Amygdala (tissue), 56 donors: ENCODE measurements around the gene RASSF8.

ENCODE experiments used
- DNase-seq, 56 donors: peaks; one replicate each; lab custom pipeline; 2025; lab: John Stamatoyannopoulos, UW

RASSF8 gene

DNA sequence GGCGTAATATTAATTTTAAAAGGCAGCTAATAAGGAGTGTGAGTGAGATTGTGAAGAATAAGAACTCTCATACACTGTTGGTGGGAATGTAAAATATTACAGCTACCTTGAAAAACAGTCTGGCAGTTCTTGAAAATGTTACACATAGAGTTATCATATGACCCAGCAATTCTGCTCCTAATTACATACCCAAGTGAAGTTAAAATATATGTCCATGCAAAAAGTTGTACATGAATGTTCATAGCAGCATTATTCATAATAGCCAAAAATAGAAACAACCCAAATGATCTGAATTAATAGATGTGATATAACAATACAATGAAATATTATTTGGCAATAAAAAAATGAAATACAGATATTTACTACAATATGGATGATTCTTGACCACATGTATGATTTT lies 68.2 kb downstream of the RASSF8 start:
- no peak for DNase-seq

DNA sequence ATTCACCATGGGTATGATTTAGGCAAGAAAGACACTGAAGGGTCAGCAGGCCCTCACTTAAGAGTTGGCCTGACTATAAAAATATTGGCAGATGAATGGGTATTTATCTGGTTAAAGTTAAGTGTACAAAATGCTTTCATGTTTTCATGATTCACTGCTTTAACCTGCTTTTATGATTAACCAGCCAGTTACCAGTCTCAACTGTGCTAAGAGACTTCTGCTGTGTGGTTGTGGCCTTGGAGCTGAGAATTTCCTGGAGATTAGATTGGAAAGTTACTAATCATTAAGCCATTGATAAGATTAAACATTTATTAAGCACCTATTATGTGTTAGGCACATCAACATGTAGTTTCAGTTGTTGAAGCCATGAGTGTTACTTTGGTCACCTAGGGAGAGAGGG lies 68.9 kb downstream of the RASSF8 start:
- DNase-seq = no peak

DNA sequence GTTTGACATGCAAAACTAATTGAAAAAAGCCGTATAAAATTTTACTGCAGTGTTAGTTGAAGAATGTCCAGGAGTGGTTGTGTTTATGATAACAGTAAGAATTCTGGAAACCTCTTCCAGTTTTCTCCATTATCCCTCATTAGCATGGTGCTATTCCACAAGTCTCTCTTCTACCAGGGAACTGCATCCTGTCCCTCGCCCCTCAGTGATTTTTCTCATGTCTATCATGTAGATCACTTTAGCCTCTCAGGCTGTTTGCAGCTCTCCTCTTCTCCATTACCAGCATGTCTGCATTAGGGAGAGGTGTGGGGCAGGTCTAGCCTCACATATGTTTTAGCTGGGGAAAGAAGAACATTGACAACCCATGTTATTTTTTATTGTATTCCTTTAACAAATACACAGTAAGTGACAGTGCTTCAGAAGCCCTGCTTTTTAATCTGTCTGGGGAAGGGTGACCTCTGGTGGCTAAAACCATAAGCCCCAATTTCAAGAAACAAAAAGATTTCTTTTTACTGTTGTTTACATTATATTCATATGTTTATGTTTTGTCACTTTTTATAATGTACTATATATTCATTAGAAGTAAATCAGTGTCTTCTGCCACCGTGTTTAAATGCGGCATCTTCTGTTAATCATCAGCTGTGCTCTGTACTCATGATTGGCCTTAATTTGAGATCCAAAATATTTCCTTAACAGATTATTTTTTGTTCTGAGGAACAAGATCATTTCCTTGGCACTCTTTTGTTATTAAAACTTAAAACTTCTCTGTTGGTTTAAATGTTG lies 70.7 kb downstream of the RASSF8 start:
- peak in 6 of 56 donors; percentile 18 to 67 (median 40) for DNase-seq

DNA sequence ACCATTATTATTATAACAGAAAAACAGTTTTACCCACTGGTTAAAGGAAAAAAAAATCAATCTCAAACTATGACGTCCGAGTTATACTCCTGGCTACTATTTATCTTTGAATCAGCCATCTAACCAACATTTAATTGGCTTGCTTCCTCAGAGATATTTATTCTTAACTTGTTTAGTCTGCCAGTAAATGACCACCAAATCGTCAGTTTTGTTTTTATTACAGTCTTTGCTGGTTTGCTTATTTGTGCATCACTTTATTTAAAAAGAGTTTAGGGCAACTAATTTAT lies 71.2 kb downstream of the RASSF8 start:
- no peak for DNase-seq

DNA sequence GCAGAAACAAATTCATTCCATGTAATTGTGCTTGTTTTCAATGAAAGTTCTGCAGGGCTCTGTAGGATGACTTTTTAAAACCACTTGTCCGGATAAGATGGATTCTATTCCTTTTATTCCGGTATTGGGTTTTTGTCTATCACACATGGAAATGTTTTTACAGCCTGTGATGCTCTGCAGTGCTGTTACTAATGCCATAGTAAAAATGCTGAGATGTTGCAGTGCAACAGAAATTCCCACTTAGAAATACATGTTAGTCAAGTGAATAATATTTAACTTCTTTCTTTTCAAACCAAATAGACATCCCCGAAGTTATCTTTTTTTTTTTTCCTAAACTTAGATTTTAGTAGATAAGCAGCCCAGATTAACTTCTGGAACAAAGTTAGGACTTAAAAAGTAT lies 71.9 kb downstream of the RASSF8 start:
- no peak for DNase-seq

DNA sequence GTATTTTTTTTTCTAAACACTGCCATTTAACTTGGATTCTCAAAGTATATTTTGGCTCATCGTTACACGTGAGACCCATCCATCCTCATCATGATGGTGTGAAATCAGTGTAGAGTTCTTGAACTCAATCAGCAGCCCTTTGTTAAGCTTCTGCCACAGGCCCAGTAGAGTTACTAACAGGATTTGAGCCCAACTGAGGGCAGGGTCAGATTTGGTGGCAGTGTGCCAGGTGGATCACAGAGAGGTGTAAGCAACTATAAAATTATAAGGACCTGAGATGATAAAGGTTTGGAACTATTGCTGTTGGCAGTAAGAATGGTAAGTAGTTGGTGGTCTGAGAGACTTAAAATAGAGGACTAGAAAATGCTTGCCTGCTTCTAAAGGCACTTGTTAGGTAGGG lies 72.8 kb downstream of the RASSF8 start:
- peak in 1 of 56 donors; percentile 29 for DNase-seq

DNA sequence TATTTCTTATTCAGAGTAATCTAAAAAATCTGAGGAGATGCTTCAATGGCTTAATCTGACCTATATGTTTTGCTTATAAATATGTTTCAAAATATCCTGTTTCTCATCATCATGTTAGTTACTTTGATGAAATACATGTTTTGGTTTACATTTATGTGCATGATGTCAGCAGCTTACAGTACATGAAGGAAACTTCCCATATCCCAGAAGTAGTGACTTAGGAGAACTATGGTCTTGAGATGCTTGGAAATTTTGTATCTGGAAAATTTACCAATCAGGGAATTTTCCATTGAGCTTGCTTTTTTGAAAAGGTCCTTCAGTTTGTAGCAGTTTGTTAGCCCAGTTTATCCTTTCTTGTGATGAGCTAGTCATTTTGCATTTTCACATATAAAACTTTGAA lies 73.3 kb downstream of the RASSF8 start:
- no peak for DNase-seq

DNA sequence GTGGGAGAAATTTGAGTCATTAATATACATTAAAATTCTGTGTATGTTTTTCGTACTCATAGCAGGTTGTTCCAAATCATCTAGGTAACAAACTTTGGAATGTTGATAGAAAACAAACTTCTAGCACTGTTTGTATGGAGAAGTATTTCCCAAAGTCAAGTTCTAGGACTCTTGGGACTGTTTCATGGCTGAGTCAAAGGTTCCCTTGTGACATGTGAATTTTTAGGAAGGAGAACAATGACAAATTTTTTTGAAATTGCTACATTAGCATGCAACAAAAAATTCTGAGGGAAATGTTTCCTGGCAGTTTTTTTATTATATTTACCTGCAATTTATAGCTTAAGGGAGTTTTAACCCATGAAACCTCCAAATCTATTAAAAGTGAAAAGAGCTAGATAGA lies 73.8 kb downstream of the RASSF8 start:
- no peak for DNase-seq

DNA sequence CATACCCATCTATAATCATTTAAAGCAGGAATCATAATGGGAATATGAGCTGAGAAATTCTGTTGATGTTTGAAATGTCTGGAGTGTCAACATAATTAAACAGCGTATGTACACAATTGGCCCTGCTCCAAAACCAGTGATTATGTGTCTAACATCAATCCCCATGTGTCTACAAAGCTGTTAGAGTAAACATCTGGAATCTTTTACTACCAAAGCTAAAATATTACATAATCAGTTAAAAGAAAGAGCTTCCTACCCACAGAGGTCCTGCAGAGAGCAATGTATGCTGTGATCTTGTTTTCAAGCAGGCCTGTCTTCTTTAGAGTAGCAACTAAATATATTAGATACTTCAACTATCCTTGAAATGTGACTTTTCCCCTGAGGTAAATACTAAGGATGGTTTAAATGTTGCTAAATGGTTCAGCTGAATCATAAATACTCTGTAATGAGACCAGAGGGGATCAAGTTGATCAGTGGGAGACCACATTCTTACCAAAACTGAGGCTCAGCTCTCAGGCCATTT lies 74.3 kb downstream of the RASSF8 start:
- DNase-seq = no peak

DNA sequence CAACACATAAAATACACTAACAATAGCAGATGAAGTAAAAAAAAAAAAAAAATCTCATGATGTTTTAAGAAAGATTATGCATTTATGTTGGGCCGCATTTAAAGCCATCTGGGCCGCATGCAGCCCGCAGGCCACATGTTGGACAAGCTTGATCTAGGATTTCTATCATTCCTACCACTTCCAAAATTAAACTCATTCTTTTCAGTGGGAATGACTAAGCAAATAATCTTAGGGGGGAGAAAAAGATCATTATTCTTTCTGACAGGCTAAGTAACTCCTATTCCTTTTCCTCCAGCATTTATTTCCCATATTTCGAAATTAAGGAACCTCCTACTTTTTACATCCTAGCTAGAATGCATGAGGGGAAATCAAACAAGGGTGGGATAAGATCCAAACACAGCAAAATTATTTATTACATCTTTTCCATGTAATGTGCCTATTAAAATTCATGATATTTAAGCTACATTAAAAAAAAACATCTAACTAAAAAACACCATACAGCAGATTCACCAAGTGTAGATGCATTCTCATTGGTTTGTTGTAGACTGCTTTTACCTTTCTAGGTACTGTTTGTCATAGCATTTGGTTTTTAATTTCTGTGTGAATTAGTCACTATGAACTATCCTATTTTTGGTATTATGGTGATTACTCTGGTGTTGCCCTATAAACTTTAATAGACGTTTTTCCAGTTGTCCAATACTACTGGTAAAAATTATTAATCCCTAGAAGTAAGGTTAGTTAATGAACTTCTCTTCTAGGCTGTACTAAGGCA lies 76.1 kb downstream of the RASSF8 start:
- no peak for DNase-seq

DNA sequence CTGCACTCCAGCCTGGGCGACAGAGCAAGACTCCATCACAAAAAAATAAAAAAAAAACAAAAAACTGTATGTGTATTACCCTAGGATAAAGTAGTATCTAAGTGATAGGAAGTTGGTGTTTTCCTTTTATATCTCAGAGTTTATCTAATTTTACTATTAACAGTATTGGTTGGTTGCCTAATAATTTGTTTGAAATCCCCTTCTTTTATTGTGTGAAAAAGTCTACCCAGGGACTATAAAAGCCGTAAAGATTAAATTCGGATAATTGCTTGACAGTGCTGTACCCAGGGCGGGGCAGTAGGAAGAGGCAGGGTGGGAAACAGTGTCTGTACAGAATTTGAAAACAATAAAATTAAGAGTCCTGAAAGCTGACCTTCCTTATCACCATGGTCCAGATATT lies 78.4 kb downstream of the RASSF8 start:
- no peak for DNase-seq

DNA sequence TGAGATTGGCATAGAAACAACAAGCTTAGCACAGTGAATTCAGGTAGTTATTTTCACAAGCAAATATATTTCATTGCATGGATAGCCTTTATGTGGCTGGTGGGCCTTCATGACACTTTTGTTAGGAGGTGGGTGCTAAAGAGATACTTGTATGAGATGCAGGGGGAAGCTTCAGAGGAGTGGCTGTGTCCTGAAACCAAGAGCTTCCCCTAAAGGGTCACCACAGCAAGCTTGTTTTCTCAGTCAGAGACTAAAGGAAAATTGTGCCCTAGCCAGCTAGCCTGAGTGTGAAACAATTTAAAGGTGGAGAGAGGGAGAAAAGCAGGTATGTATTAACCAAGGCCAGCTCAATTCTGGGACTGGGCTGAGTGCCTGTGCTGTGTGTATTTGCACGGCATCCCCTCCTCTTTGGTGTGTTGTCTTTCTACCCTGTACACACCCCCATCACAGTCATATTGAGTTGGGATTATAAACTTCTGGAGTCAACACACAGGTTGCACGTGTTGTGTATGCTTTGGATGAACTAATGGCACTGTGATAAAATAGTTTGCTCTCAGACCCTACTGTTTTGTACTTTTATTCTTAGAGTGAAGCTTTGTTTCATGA lies 79.2 kb downstream of the RASSF8 start:
- DNase-seq = peak in 1 of 56 donors; percentile 41

DNA sequence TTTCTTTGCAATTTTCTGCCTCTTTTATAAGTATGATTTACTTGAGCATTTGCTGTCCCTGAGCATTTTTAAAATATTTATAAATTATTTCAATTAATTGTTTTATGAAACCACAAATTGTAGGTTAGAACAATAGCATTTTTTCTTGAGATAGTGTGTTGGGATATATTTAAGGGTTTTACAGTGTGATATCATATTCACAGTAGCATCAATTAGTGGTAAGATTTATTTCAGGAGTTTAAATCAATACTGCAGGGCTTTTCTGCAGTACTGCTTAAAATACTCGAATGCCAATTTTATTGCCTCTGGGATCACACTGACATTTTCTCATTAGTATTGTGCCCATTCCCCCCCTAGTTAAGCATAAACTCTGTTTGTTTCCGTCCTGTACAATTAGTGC lies 84.2 kb downstream of the RASSF8 start:
- no peak for DNase-seq

DNA sequence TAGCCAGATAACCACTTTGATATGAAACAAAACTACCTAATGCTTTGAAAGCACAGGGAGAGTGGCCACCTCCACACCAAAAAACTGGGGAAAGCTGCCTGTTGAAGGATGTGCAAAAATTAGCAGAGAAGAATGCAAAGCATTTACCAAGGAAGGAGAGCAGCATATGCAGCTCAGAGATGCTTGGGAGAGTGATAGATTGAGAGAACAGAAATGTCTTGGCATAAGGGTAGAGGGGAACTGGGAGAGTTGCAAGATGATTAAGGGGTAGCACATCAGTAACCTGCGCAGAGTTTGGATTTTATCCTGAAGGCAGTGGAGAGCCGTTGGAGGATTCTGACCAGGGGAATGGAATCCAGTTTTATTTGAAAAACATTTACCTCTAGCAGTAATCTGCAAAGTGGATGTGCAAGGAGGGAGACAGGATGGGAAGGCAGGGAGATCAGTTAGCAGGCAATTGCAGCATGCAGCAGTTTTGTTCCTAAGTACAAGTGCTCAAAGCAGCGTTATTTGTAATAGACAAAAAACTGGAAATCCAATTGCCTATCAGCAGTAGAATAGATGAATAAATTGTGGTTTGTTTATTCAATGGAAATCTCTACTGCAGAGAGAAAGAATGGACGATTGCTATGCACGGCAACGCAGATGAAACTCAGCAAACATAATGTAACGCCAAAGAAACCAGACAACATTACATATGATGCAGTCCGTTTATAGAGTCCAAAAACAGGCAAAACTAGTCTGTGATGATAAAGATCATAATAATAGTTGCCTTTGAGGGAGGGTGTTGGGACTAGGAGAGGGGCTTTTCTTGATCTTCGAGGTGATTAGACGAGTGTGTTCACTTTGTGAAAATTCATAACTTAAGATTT lies 84.9 kb downstream of the RASSF8 start:
- DNase-seq = peak in 1 of 56 donors; percentile 25

DNA sequence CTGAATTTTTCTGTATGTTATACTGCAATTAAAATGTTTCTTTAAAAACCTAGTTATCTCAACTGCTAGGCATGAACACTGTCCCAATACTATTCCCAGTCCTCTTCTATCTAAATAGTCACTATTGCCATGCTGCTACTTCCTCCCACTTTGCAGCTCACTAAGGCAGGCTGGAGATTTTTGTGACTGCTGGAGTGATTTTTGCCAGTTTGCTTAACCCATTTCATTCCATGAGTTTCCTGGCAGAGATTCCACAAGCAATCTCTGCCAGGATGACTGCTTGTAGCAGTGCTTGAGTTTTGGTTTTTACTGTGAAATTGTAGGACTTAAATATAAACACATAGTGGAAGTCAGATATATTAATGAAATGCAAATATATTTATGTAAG lies 85.5 kb downstream of the RASSF8 start:
- peak in 1 of 56 donors; percentile 12 for DNase-seq

DNA sequence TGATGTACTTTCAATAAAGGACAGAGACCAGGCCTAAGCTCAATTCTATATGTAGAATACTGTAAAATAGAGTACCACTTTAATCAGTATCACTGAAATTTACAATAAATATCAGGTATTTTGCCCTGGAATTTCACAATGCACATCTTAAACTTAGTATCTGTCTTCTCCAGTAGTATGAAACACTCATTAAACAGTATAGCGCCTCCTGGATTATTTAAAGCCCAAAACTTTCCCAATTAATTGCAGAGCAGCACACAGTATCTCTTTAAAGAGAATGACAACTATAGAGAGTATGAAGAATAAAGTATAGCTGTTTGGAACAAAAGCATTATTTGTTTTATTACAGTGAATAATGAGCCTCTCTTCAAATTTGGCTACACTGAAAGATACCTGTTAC lies 86.1 kb downstream of the RASSF8 start:
- DNase-seq = no peak

DNA sequence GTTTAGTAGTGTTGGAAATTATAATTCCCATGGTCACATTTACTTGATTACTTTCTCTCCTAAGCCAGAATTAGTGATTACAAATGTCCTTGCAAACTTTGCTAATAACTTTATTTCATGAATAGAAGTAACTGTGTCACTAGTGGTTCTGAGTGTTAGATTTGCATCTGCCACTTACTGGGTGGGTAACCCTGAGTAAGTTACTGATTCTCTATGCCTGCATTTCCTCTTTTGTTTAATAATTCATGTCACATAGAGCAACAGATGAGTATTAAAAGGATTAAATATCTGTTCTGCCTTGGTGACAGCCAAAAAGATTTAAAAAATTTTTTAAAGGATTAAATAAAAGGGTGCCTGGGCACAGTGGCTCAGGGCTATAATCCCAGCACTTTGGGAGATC lies 87.7 kb downstream of the RASSF8 start:
- no peak for DNase-seq

DNA sequence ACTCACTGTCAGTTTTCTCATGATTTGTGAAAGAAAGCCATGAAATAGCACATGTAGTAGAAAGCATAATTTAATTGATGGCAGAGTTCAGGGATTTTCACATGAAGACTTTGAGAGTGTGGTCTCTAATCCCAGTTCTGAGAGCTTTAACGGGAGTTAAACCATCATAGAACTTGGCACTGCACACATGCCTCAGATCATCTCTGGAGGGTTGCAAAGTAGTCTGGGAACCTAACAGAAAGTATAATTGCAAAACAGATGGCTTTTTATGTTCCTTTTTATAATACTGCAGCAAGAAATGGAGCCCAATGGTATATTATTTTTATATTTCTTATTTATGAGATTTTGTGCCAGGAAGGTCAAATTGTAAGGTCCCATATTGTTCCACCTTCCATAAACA lies 88.4 kb downstream of the RASSF8 start:
- DNase-seq = no peak

DNA sequence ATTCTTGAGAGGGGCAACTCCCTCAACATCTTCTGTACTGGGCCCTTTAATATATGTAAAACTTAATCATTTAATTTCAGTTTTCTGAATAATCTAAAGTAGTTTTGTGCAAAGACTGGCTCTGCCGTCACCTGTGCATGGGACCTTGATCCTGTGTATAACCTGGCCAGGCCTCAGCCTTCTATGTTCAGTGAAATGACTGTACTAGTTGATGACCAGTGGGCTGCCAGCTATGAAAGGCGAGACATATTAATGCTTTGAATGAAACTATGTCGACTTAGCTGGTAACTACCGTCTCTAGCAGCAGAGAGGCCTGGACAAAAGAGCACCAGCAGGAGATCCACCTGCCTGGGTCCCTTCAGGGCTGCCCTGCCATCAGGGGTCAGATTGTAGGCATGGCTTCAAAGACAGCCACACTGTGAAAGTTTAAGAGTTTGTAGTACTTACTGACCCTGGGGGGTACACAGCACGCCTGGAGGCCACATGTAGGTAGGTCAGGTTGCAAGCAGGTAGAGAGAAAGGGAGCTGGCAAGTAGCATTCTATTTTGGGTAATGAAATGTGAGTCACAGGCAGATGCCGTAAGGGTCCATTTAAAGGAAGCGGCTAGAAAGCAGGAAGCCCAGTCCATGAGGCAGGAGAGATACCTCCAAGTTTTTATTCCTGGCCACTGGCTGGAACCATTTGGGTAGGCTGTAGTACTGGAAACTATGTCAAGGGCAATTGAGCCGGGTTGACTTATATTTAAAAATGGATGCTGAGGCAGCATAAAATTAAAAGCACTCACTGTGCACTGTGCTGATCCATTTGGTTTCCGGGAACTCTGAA lies 89.1 kb downstream of the RASSF8 start:
- DNase-seq = no peak

DNA sequence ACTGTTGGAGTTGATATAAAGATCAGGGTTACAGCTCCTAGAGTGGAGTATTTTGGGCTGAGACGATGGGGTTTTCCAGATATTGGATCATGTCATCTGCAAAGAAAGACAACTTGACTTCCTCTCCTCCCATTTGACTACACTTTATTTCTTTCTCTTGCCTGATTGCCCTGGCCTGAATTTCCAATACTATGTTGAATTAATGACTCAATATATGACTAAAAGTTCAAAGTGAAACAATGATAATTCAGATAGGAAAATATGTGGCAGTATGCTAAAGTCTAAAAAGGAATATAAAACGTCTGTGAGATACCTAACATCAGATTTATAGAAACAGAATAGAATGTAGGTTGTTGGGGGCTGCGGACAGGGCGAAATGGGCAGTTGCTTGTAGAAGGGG lies 94.2 kb downstream of the RASSF8 start:
- DNase-seq = no peak
